GM21576 (cell line): ENCODE data around the gene AQP3.
"Not testable (repeated sequence)": the region's sequence is repeated elsewhere in the genome, so short reads cannot be mapped to it uniquely, and the experiment has no call there.

Experiments
- ATAC-seq: cut with Tn5 transposase; IDR thresholded peaks from one replicate; pipeline ENCODE4 v1.9.1; 2021; ENCODE audit warnings: mild to moderate bottlenecking, moderate library complexity; ENCODE audit not compliant: unreplicated experiment

Gene AQP3

DNA sequence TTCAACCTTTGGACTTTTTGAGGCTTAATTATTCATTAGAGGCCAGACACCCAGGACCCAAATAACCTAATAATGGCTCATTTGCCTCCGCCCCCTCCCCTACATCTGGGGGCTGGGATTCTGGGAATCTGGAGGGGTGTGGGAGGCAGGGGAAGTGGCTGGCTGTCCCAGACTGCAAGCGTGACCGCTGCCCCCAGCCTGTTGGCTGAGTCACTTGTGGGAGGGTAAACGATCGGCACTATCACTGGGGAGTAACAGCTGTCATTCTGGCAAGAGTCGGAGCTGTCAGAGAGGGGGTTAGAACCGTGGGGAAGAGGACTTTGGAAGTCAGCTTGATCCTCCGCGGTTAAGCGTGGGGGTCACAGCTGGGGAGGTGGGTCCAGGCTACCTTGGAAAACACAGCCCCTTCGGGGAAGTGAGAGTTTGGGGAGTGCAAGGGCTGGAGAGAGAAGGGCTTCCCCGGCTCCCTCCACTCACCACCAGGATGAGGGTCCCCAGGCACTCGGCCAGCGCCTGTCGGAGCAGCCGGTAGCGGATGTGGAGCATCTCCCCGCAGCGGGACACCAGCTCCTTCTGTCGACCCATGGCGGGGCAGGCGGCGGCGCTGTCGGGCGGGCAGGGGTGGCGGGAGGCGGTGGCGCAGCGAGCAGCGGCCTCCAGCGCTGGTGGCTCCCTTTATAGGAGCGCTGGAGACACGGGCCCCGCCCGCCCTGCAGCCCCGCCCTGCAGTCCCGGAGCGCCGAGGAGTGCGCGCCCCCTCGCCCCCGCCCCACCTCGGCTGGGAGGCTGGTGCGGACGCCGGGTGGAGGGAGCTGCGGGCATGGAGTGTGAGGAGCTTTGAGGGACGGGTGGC, at the start of gene AQP3:
AQP3 (minus strand) TSS at position 648 of the 853 bp plus-strand sequence; CDS start at position 585, 63 bp downstream.
- peak; percentile 32 for ATAC-seq

DNA sequence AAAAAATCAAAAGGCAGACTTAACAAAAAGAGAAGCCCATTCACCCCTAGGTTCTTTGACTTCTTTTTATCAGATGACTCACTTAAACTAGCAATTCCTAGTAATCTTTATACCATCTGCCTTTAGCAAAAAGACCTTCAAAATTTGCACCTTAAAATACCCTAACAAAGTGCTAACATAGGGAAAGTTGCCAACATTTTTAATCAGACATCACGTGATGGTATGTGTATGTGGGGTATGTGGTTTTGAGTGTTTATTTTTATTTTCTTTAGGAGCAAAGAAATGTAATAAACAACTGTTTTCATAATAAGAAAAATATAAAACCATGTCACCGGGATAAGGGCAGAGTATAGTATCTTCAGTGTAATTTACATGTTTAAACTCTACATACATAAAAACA, 46.4 kb upstream of the AQP3 start:
- ATAC-seq = not testable (repeated sequence)

- ATAC-seq = no peak
Observed at GRCh38 chr9:33489066-33489465, 41.7 kb upstream of the AQP3 start.

GRCh38 chr9:33485312-33485711, 37.9 kb upstream of the AQP3 start:
- not testable (repeated sequence) for ATAC-seq

- ATAC-seq = no peak
Observed at GRCh38 chr9:33480976-33481375, 33.6 kb upstream of the AQP3 start.

DNA sequence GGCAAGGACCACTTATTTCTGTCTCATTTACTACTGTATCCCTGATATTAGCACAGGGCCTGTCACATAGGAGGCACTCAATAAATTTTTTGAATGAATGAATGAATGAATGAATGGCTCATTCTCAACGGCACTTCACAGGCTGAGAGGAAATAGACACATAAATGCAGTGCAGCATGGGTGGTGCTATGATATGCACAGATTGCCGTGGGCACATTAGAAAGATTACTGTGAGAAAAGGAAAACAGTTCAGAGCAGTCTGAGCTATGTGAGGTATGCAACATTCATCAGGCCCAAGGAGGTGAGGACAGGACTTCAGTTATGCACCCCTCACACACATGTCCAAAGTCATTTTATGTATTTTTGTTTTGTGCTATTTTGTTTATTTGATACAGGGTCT, 32.7 kb upstream of the AQP3 start:
- ATAC-seq = no peak

DNA sequence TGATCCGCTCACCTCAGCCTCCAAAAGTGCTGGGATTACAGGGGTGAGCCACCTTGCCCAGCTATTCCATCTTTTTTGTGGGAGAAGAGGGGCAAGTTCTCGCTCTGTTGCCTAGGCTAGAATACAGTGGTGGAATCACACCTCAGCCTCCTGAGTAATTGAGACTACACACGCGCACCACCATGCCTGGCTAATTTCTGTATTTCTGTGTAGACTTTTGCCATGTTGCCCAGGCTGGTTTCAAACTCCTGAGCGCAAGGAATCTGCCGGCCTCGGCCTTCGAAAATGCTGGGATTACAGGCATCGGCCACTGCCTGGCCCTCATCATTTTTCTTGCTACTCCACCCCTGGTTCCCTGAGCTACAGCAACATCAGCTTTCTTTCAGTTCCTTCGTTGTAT, 29.1 kb upstream of the AQP3 start:
- no peak for ATAC-seq

DNA sequence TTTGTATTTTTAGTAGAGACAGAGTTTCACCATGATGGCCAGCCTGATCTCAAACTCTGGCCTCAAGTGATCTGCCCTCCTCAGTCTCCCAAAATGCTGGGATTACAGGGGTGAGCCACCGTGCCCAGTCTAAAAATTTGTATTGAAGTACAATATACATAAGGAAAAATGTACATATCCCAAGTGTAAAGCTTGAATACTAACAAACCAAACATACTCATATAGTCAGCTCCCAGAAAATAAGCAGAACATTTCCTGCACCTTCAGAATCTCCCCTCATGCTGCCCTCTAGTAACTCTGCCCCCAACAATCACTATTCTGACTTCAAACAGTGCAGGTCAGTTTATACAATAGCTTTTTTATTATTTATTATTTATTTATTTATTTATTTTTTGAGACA, 28.0 kb upstream of the AQP3 start:
- no peak for ATAC-seq

DNA sequence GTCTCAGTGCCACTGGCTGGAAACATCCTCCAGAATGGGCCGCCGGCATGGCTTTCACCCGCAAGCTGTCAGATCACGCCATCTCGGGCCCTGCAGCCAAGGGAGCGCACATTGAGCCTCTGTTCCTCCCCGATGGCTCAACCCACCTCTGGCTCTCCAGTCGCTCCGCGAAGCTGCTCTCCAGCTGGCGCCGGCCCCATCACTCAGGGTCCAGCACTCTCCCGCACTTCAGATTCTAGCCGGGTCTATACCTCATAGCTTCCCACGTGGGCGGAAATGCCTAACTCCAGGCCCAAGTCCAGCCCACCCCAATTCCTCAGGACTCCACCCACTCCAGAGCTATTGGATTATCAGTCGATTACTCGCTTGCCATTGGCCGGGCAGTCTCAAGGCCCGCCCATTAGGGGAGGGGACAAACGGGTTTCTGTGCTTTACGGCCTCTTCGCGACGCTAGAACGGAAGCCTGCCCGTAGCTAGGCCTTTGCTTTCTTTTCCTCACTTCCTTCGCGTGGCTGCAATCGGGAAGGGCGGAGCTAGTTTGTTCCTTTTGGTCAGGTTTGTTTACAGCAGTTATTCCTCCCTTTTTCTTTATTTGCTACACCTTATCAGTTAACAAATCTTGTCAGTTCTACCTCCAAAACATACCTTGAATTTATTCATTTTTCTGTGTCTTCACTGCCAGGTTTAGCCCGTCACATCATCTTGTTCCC, 26.4 kb upstream of the AQP3 start, which contains the start of gene NOL6:
NOL6 (minus strand) TSS at position 282 of the 710 bp plus-strand sequence; CDS start at position 200, 82 bp downstream.
- peak; percentile 98 for ATAC-seq

GRCh38 chr9:33472881-33473615, 25.7 kb upstream of the AQP3 start:
- no peak for ATAC-seq

DNA sequence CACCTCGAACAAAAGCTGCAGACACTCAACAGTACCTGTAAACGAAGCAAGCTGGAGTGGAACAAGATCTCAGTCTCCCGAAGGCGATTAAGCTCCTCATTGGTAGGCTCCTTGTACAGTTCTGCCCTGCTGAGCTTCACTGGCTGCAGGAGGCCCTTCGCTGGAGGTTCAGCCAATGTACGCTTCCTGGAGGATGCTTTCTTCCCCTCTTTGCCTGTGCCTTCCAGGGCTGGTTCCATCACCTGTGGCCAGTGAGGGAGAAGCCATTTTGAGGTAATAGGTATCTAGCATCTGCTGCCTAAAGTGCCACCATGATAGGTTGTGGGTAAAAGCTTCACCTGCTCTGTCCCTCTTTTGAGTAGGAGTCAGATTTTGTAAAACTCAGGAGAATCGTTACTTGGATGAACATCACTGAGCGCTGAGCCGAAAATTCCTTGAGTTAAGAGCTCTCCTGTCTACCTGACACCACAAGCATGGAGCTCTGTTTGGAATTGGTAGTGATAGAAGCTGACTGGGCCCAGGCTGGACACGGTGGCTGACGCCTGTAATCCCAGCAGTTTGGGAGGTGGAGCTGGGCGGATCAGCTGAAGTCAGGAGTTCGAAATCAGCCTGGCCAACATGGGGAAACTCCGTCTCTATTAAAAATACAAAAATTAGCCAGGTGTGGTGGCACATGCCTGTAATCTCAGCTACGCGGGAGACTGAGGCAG, 24.9 kb upstream of the AQP3 start:
- no peak for ATAC-seq

GRCh38 chr9:33471361-33471760, 24.0 kb upstream of the AQP3 start:
- ATAC-seq = no peak

GRCh38 chr9:33469891-33470290, 22.5 kb upstream of the AQP3 start:
- ATAC-seq = no peak

DNA sequence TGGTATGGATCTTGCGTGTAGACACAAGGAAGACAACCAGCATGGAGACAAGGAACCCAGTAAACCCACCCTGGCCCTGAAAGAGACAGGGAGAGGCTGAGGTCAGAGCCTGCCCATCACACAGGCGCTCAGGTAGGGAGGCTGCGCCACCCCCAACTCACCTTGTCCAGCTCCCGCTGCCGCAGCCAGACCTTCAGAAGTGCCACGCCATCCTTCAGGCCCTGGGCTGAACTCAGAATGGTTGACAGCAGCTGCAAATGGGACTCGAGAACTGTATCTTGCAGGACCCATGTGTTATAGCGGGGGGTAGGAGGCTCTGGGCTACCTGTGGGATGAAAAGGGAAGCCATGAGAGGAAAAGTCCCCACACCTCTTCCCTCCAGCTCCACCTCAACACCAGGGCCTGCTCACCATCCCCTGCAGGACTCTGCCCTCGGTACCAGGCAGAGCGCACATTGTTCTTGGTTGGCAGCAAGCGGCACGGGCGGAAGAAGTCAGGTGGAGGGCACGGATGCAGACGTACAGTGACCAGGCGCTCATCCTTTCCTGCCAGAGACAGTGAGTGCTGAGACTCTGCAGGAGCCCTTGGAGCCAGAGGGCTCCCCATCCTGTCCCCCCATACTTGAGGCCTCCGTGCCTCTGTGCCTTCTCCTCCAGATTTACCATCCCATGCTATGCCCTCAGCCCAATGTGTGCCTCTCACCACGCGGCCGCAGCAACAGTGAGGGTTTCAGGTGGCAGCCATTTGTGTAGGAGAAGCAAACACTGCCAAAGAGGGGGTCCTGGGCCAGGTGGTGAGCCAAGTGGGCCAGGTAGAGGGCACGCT, 21.6 kb upstream of the AQP3 start:
- no peak for ATAC-seq

- no peak for ATAC-seq
Observed at GRCh38 chr9:33468215-33468730, 20.9 kb upstream of the AQP3 start.

DNA sequence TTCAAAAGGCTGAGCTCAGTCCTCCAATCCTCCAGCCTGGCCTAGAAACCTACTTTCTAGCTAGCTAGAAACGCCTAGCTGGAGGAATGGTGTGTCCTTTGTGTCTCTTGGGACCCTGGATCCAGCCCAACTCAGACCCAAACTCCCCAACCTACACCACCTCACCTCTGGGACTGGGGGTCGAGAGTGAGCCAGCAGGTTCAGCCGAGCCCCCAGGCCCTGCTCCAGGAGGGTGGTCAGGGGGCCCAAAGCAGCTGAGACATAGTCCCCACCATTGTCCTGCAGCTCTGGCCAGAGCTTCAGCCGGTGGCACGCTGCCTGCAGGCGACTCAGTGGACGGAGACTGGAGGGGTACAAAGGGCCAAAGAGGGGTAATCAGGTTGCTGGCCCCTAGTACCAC, 20.1 kb upstream of the AQP3 start:
- ATAC-seq = no peak

DNA sequence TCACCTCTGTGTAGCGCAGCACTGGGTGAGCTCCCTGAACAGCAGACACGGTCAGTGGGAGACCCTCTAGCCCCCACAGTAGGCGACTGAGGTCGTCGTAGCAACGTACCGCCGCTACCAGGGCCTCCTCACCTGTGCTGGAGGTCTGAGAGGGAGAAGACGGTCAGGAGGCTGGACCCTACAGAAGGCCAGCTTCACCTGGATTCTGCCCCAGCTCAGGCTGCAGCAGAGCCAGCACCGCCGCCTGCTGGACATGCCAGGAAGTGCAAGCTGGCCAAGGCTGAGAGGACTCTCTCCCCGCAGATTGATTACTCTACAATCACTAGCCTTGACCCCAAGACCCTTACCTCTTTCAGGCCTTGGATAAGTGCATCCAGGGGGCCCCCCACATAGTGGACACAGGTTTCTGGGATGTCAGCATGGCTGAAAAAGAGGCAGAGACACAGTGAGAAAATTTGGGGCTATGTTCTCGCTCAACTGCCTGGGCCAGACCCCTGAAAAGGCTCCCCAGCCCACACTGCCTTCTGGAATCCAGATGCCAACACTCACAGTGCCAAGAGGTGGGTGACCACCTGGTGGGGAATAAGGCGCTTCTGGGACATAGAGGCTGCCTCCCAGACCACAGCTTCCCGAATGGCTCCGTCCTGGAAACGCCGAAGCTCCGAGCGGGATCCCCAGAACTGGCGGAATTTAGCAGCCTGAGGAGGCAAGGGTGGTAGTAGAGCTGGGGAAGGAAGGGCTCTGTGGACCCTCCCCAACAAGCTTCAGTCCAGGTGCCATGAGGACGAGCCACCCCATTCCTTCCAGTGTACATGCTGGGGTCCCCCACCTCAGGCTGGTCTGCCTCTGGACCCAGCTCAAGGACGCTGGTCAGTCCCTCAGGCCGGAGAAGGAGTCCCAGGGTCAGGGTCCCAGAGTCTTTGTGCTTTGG, 19.4 kb upstream of the AQP3 start:
- ATAC-seq = no peak
